Esophagus muscularis mucosa (tissue), 4 donors: ENCODE results near the gene LUZP1. TPM values are rescaled to one million over a fixed set of nuclear protein-coding genes. Genes with fewer than 3 reads are reported as not detected.

Experiments
- DNase-seq: peaks from one replicate; pipeline ENCODE4 v3.0.0-alpha.2; 2017; ENCODE audit errors: extremely low spot score
- H3K27ac ChIP-seq, 4 donors: fragments of 200-600 bp; sonication (generic); replicated peaks in 1 of 4; 1 replicate in 3 of 4; 2 replicates in 1 of 4; pipeline ENCODE4 v1.5.1; 2016 to 2019; ENCODE audit warnings: mild to moderate bottlenecking in 1 of 4
- H3K27me3 ChIP-seq, 4 donors: fragments of 200-600 bp; sonication (generic); one replicate each; pipeline versions ENCODE4 v1.5.1 to v1.6.0; 2016 to 2019
- H3K36me3 ChIP-seq, 4 donors: fragments of 200-600 bp; sonication (generic); one replicate each; pipeline ENCODE4 v1.5.1; 2016 to 2019
- H3K4me1 ChIP-seq, 4 donors: fragments of 200-600 bp; sonication (generic); one replicate each; pipeline ENCODE4 v1.5.1; 2016 to 2019
- H3K4me3 ChIP-seq, 4 donors: fragments of 200-600 bp; sonication (generic); 1 replicate in 2 of 4; 2 replicates in 2 of 4; pipeline ENCODE4 v1.5.1; 2016 to 2019; ENCODE audit warnings: mild to moderate bottlenecking in 4 of 4, moderate library complexity in 1 of 4
- H3K9me3 ChIP-seq, 4 donors: fragments of 200-600 bp; sonication (generic); 1 replicate in 3 of 4; 2 replicates in 1 of 4; pipeline ENCODE4 v1.5.1; 2016 to 2019
- CTCF ChIP-seq, 3 experiments: fragments of 200-600 bp in 2 of 3; fragments of 450-650 bp in 1 of 3; sonication (generic) in 2 of 3; IDR thresholded peaks; one replicate each; pipeline ENCODE4 v1.5.1; 2017 to 2019; ENCODE audit warnings: antibody characterized with exemption in 3 of 3, mild to moderate bottlenecking in 2 of 3, moderate library complexity in 1 of 3
- EP300 ChIP-seq: sonication (generic); formaldehyde crosslinking; IDR thresholded peaks from one replicate; pipeline ENCODE4 v1.6.1; 2017; ENCODE audit warnings: antibody characterized with exemption
- POLR2A ChIP-seq: fragments of 450-650 bp; IDR thresholded peaks from one replicate; pipeline ENCODE4 v1.6.1; 2017; ENCODE audit warnings: antibody characterized with exemption, moderate library complexity, mild to moderate bottlenecking, low read depth
- POLR2AphosphoS5 ChIP-seq, 2 donors: sonication (generic); formaldehyde crosslinking; IDR thresholded peaks; one replicate each; pipeline ENCODE4 v1.6.1; 2017; ENCODE audit warnings: antibody characterized with exemption in 2 of 2
- WGBS: methylation state at CpG from one replicate; pipeline ENCODE4 v1.1.5; 2018; 5-methylcytosine and 5-hydroxymethylcytosine counted together
- intact Hi-C: fragments of 100-400 bp; cut with DNase I; formaldehyde crosslinking; loops from one replicate; pipeline ENCODE4 v1.15.1; 2023
- total RNA-seq, 4 donors: library from RNA; depleted of rRNA; stranded (reverse); fragments of >200 nt; gene quantifications; one replicate each; pipeline versions ENCODE4 v1.1.0 to v1.2.1, GENCODE V29; 2016

LUZP1 gene
- total RNA-seq, 4 donors from 2014 or later: 23.4 to 34.4 (median 27.3) TPM

GRCh38 chr1:23120383-23120782 is 48.3 kb downstream of the LUZP1 start:
- Histone ChIP-seq H3K27me3 (no peaks in the 10 kb centered on the region), H3K4me1 (peaks cover 27 to 89% (median 58%) of the 10 kb centered on the region in 4 donors), H3K27ac (no peak overlapping the region), H3K36me3 (no peaks in the 10 kb centered on the region), H3K9me3 (no peaks in the 10 kb centered on the region), H3K4me3 (no peak overlapping the region)
- DNase-seq: no peak
- TF ChIP-seq EP300 (no peak), CTCF (IDR thresholded peaks at IDR 0.05) (no peak), POLR2AphosphoS5 (IDR thresholded peaks at IDR 0.05) (no peak), POLR2A (no peak)
- intact Hi-C loops: no loop called here
- WGBS: 92% methylated on average over 3 of the region's 3 CpGs

DNA sequence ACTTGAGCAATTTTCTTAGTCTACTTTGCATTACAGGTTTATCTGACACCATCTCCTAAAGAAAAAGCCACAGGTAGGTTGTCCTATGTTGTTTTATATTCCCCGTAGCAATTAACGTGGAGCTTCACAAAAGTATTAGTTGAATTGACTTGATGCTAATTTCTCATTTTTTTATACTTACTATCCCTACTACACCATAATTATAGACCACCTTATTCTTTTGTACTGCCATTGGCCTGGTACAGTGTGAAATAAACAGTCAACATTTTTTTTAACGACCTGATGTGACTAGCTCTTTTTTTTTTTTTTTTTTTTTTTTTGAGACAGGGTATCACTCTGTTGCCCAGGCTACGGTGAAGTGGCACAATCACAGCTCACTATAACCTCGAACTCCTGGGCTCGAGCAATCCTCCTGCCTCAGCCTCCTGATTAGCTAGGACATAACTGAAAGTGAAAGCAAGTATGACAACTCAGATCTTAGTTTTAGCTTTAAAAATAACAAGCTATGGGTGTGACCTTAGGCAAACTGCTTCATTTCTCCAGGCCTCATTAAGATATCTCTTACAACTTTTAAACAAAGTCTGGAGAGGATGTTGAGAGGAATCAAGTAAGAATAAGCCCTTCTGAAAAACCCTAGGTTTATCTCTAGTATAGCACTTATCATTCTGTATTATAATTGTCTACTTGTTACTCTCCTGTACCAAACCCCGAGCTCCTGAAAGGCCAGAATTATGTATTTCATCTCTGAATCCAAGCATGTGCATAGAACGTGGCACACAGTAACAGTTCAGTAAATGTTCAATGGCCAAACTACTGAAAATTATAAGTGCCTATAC is 49.5 kb downstream of the LUZP1 start:
- Histone ChIP-seq H3K27ac (peak overlapping the region in 3 of 4 donors; percentile 32 to 40 (median 39)), H3K36me3 (no peaks in the 10 kb centered on the region), H3K4me3 (peak overlapping the region; percentile 13 to 30 (median 17)), H3K27me3 (no peaks in the 10 kb centered on the region), H3K9me3 (no peaks in the 10 kb centered on the region), H3K4me1 (peaks cover 31 to 95% (median 65%) of the 10 kb centered on the region in 4 donors)
- WGBS: 65% methylated on average over 8 of the region's 8 CpGs
- DNase-seq: no peak
- intact Hi-C loops: no loop called here
- TF ChIP-seq POLR2AphosphoS5 (IDR thresholded peaks at IDR 0.05) (no peak), POLR2A (no peak), EP300 (no peak), CTCF (IDR thresholded peaks at IDR 0.05) (no peak)

DNA sequence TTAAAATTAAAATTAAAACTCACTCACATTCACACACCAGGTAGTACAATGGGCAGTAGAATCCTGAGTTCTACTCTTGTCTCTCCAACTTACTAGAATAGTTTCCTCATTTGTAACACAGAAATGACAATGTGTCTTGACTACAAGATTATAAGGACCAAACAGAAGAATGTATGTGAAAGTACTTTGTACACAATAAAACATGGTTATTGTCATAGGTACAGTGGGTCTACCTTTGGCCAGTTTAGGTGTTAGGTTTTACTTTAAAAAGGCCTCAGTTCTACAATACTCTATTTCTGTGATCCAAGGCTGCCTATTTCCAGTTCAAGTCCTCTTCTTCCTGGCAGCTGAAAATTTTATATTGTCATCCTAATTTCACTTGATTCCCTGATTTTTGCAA is 50.2 kb downstream of the LUZP1 start:
- Histone ChIP-seq H3K27me3 (no peaks in the 10 kb centered on the region), H3K4me3 (no peak overlapping the region), H3K9me3 (no peaks in the 10 kb centered on the region), H3K4me1 (peaks cover 33 to 96% (median 69%) of the 10 kb centered on the region in 4 donors), H3K36me3 (no peaks in the 10 kb centered on the region), H3K27ac (no peak overlapping the region)
- TF ChIP-seq EP300: no peak
- no peak for TF ChIP-seq POLR2A
- no peak for TF ChIP-seq CTCF (IDR thresholded peaks at IDR 0.05)
- no peak for TF ChIP-seq POLR2AphosphoS5 (IDR thresholded peaks at IDR 0.05)
- intact Hi-C loops: no loop called here
- no peak for DNase-seq

DNA sequence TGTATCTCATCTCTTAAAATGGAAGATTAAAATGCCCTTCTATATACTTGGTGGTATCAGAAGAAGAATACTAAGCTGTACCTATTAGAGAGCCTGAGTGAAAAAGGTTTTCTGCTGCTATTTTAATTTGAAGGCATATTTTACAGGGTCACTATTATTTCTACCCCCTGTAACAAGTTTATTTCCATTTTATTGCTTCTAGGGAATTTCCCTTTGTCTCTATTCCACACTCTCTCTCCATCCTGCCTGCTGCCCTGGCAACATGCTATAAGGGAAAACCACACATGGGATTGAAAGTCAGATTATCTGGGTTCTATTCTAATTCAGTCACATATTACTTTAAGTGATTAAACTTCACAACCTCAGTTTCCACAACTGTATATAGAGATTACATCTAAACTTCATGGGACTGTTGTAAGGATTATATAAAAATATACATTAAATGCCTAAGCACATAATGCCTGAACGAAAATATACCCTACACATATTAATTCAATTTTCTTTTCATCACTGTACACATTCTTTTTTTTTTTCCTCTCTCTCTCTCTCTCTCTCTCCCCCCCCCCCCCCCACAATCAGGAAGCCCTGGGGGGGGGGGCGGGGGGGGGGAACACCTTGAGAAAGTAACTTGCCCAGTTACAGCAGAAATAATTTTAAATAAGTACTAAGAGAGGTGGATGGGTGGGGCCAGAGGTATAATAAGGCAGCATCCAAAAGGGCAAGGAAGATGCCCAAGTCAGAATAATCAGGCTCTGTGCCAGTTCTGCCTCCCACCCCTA is 51.5 kb downstream of the LUZP1 start:
- intact Hi-C loops: no loop called here
- no peaks in the 10 kb centered on the region for H3K9me3 ChIP-seq
- H3K27me3 ChIP-seq: no peaks in the 10 kb centered on the region
- H3K36me3 ChIP-seq: no peaks in the 10 kb centered on the region
- H3K27ac ChIP-seq: no peak overlapping the region
- DNase-seq: no peak
- no peak overlapping the region for H3K4me3 ChIP-seq
- TF ChIP-seq POLR2AphosphoS5 (IDR thresholded peaks at IDR 0.05) (no peak), EP300 (no peak), CTCF (IDR thresholded peaks at IDR 0.05) (no peak), POLR2A (no peak)
- peaks cover 26 to 96% (median 65%) of the 10 kb centered on the region in 4 donors for H3K4me1 ChIP-seq
- 51% methylated on average over 2 of the region's 2 CpGs for WGBS
